Kidney epithelial cell (primary cell): ENCODE data around the gene GFI1. TPM values are rescaled to one million over a fixed set of nuclear protein-coding genes. Genes with fewer than 3 reads are reported as not detected.

Experiments used
- DNase-seq: peaks from one replicate; pipeline ENCODE4 v3.0.0-alpha.2; 2010; ENCODE audit warnings: low read depth
- H3K27me3 ChIP-seq: 2 replicates; pipeline ENCODE4 v1.6.0; 2011; ENCODE audit warnings: low read length; ENCODE audit not compliant: control insufficient read depth, insufficient read depth
- H3K36me3 ChIP-seq: 2 replicates; pipeline ENCODE4 v1.5.1; 2011; ENCODE audit warnings: low read length; ENCODE audit not compliant: control insufficient read depth, insufficient read depth
- H3K4me3 ChIP-seq: 2 replicates; pipeline ENCODE4 v1.5.1; 2011; ENCODE audit warnings: low read depth, mild to moderate bottlenecking, control low read depth, low read length
- total RNA-seq: library from RNA; depleted of rRNA; stranded (reverse); fragments of >200 nt; gene quantifications from 2 replicates; pipeline ENCODE4 v1.2.3, GENCODE V29; 2015
- TF ChIP-seq, protein P1 (sequence below): IDR thresholded peaks from 2 replicates; pipeline ENCODE4 v1.5.1; 2011; ENCODE audit warnings: mild to moderate bottlenecking, moderate library complexity, low read length, control low read depth, inconsistent platforms; ENCODE audit not compliant: insufficient read depth, poor library complexity, severe bottlenecking

Gene GFI1
- total RNA-seq, 1 donor from 2014 or later, result 1.3 TPM

DNA sequence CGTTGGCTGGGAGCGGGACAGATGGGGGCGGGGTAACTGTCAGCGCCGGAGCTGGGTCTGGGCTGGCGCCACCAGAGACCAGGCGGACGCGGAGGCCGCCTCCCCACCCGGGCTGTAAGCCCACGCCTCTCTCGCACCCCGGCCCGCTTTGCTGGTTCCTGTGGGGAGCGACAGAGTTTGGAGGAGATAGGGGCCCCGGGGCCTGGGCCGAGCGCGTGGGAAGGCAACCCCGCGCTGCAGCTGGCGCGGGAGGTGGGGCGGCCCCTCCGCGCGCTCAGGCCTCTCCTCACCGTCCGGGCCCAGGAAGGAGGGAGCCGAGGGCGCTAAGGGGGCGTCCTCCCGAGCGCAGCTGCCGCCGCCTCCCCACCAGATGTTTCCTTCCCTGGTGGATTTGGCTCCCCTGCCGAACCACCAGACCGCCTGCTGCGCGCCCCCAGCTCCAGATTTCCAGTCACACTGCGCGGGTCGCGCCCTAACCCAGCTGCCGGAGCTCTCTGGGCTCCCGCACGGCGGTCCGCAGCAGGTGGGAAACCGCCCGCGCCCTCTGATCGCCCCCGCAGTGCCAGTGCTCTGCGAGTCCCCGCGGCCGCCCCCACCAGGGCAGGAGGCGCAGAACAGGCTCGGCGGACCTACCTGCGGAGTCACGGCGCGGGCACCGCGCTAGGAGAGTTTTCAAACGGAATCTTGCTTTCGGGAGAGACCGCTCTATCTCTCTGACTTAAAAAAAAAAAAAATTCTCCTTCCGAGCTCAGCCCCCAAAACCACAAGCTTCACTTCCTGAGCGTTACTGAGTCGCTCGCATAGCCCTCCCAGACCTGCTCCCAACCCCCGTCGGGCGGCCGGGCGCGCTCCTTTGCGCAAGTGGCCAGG lies 1.1 kb downstream of the GFI1 start:
- Histone ChIP-seq H3K36me3 (no peaks in the 10 kb centered on the region), H3K4me3 (peak overlapping the region; percentile 33), H3K27me3 (peaks cover 68% of the 10 kb centered on the region)
- DNase-seq, result no peak
- TF ChIP-seq, protein P1, sequence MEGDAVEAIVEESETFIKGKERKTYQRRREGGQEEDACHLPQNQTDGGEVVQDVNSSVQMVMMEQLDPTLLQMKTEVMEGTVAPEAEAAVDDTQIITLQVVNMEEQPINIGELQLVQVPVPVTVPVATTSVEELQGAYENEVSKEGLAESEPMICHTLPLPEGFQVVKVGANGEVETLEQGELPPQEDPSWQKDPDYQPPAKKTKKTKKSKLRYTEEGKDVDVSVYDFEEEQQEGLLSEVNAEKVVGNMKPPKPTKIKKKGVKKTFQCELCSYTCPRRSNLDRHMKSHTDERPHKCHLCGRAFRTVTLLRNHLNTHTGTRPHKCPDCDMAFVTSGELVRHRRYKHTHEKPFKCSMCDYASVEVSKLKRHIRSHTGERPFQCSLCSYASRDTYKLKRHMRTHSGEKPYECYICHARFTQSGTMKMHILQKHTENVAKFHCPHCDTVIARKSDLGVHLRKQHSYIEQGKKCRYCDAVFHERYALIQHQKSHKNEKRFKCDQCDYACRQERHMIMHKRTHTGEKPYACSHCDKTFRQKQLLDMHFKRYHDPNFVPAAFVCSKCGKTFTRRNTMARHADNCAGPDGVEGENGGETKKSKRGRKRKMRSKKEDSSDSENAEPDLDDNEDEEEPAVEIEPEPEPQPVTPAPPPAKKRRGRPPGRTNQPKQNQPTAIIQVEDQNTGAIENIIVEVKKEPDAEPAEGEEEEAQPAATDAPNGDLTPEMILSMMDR, result peak; percentile 42

DNA sequence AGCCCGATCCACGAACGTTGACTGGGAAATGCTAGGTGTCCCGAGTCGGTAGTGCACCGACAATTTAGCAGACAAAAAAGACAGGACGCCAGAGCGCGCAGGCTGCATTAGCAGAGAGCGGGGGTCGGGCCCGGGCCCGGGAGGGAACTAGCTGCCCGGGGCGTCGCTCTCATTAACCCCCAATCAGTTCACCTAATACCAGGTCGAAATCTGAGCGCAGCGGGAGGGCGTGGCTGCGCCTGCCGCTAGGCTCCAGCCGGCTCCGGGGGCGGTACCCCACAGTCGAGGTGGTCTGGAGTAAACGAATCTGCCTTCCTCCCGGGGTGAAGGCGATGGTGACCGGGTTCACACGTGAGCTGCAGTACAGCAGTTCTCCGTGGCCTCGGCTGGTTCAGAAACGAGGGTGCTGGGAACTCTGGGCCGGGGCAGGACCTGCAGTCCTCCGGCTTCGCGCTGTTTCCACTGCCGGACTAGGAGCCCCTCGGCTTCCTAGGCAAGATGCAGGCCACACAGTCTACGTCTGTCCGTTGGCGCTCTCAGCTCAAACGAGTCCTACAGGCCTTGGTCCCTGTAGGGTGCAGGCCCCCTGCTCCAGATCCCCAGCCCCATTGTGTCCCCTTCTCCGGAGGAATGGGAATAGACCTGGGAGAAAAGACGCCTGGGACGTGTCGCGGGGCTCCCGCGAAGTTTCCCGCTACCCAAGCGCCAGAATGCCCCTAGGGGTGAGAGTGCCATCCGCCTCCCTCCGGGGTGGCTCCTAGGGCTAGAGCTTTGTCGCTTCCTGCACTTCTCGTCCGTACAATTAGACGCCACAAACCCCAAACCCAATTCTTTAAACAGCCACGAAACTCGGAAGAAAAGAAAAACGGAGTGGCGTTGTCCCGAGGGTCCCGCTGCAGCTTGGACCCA lies 2.0 kb downstream of the GFI1 start:
- Histone ChIP-seq H3K36me3 (no peaks in the 10 kb centered on the region), H3K27me3 (peaks cover 77% of the 10 kb centered on the region), H3K4me3 (no peak overlapping the region)
- TF ChIP-seq, protein P1, result no peak
- no peak for DNase-seq

DNA sequence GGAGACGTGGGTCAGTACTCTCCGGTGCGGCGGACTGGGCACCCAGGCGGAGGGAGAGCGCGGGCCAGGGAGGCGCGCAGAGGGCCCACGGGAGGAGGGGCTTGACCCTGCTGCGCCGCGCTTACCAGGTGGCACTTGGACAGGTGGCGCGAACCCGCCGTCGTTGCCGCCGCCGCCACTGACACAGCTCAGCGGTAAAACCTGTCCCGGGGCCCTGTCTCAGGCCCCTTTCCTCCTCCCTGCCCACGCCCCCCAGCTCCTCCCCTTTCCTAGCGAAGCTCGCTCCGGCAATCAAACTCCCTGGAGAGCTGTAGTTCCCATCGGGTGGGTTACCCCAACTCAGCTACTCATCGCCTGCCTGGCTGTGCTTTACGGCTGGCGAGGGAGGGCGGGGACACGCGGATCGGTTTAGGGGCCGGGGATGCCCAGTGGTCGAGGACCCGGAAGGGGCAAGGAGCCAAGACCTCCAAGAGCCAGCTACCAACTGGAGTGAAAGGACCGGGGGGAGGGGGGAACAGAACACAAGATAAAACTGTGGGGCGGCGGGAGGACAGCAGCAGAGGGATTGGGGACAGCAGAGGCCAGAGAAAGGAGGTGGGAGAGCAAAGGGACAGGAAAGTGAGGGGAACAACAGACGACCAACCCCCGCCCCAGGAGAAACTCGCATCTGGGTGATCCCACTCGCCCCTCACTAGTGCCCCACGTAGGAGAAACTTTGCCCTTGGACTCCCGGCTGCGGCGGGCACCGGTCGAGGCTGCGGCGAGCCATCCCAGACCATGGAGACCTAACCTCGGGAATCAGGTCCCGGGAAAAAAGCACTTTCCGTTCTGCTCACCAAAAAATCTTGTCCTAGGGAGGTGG lies 2.9 kb downstream of the GFI1 start:
- Histone ChIP-seq H3K27me3 (peaks cover 83% of the 10 kb centered on the region), H3K36me3 (no peaks in the 10 kb centered on the region), H3K4me3 (no peak overlapping the region)
- TF ChIP-seq, protein P1, result no peak
- DNase-seq, result no peak

DNA sequence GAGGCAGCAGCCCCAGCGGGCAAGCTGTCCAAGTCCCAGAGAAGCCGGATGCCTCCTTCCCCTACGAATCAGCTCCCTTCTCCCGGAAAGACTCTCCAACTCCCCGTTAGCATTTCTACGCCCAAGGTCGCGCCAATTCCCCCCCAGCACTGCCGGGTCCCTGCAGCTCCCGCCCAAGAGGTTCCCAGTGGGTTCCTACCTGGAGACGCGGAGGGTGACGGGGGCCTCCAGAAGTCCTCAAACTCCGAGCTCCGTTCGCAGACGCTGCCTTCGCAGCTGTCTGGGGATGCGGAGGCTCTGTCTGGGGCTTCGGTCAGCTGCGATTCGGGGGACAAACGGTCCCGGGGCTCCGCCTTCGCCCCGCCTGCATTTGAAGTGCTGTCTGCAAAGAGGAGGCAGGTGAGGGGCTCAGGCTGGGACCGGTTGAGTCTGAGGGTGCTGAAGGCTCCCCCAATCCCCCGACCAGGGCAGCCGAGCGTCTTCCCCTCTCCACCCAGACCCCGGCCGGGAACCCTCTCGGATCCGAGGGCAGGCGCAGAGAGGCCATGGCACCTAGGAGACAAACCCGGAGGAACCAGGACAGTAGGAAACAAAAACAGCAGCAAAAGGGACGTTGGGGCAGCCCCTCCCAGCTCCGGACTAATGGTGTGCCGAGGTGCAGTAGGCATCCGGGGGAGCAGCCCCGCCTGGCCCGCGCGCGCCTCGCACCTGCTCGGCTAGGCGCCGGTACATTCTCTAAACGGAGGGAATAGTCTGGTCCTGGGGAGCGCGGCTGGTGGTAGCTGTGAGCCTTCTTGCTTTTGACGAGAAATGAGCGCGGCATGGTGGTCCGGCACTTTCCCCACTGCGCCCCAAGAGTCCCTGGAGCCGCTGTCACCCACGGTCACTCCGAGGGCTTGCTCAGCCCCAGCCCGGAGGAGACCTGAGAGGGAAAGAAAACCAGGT lies 3.8 kb downstream of the GFI1 start:
- Histone ChIP-seq H3K27me3 (peaks cover 90% of the 10 kb centered on the region), H3K36me3 (no peaks in the 10 kb centered on the region), H3K4me3 (no peak overlapping the region)
- TF ChIP-seq, protein P1, result no peak
- DNase-seq, result no peak
